ENCODE data around the gene ABCE1.
"Not testable (repeated sequence)": the region's sequence is repeated elsewhere in the genome, so short reads cannot be mapped to it uniquely, and the experiment has no call there.

Gene ABCE1

GRCh38 chr4:145131848-145132247, 33.7 kb downstream of the ABCE1 start:
- no peak for DNase-seq (ENCODE audit: low spot score)
- Mint-ChIP-seq H3K4me1 (ENCODE audit: low read depth) (peaks cover 75% of the 10 kb centered on the region), H3K4me3 (peak overlapping the region; percentile 65), H3K9me3 (peaks cover under 1% of the 10 kb centered on the region), H3K27me3 (ENCODE audit: low read depth) (no peaks in the 10 kb centered on the region), H3K27ac (peak overlapping the region; percentile 85), H3K36me3 (ENCODE audit: low read depth) (peaks cover 71% of the 10 kb centered on the region)

- peak; percentile 34 for DNase-seq (ENCODE audit: low spot score)
- H3K36me3 Mint-ChIP-seq (ENCODE audit: low read depth) = peaks cover 71% of the 10 kb centered on the region
- H3K27me3 Mint-ChIP-seq (ENCODE audit: low read depth) = no peaks in the 10 kb centered on the region
- H3K4me1 Mint-ChIP-seq (ENCODE audit: low read depth) = peaks cover 72% of the 10 kb centered on the region
- H3K4me3 Mint-ChIP-seq = peak overlapping the region; percentile 76
- H3K27ac Mint-ChIP-seq = peak overlapping the region; percentile 85
- H3K9me3 Mint-ChIP-seq = no peaks in the 10 kb centered on the region
Observed at GRCh38 chr4:145132511-145133098, 34.5 kb downstream of the ABCE1 start.

GRCh38 chr4:145136219-145136618, 38.1 kb downstream of the ABCE1 start:
- Mint-ChIP-seq H3K4me3 (peak overlapping the region; percentile 47), H3K36me3 (ENCODE audit: low read depth) (peaks cover 69% of the 10 kb centered on the region), H3K27ac (peak overlapping the region; percentile 80), H3K4me1 (ENCODE audit: low read depth) (peaks cover 55% of the 10 kb centered on the region)
- H3K9me3 Mint-ChIP-seq; H3K27me3 Mint-ChIP-seq (ENCODE audit: low read depth); DNase-seq (ENCODE audit: low spot score): not testable (repeated sequence)

- H3K27ac Mint-ChIP-seq = no peak overlapping the region
Observed at GRCh38 chr4:145148980-145149379, 50.9 kb downstream of the ABCE1 start.

GRCh38 chr4:145153181-145153903, 55.2 kb downstream of the ABCE1 start:
- peaks cover 57% of the 10 kb centered on the region for H3K36me3 Mint-ChIP-seq (ENCODE audit: low read depth)
- no peaks in the 10 kb centered on the region for H3K27me3 Mint-ChIP-seq (ENCODE audit: low read depth)
- H3K27ac Mint-ChIP-seq = no peak overlapping the region
- no peak for DNase-seq (ENCODE audit: low spot score)
- H3K4me1 Mint-ChIP-seq (ENCODE audit: low read depth) = peaks cover 12% of the 10 kb centered on the region
- H3K9me3 Mint-ChIP-seq = no peaks in the 10 kb centered on the region
- H3K4me3 Mint-ChIP-seq = no peak overlapping the region

More at GRCh38 chr4:145148980-145149379, 50.9 kb downstream of the ABCE1 start:
- Mint-ChIP-seq H3K36me3 (ENCODE audit: low read depth) (peaks cover 71% of the 10 kb centered on the region), H3K4me1 (ENCODE audit: low read depth) (peaks cover 8% of the 10 kb centered on the region), H3K9me3 (no peaks in the 10 kb centered on the region), H3K4me3 (no peak overlapping the region), H3K27me3 (ENCODE audit: low read depth) (no peaks in the 10 kb centered on the region)
- no peak for DNase-seq (ENCODE audit: low spot score)

GRCh38 chr4:145153904-145154298, 55.8 kb downstream of the ABCE1 start:
- H3K36me3 Mint-ChIP-seq (ENCODE audit: low read depth) = peaks cover 57% of the 10 kb centered on the region

GRCh38 chr4:145154573-145154972, 56.5 kb downstream of the ABCE1 start:
- H3K9me3 Mint-ChIP-seq = no peaks in the 10 kb centered on the region
- no peaks in the 10 kb centered on the region for H3K27me3 Mint-ChIP-seq (ENCODE audit: low read depth)
- peaks cover 15% of the 10 kb centered on the region for H3K4me1 Mint-ChIP-seq (ENCODE audit: low read depth)
- no peak for DNase-seq (ENCODE audit: low spot score)
- H3K4me3 Mint-ChIP-seq = no peak overlapping the region
- H3K36me3 Mint-ChIP-seq (ENCODE audit: low read depth) = peaks cover 56% of the 10 kb centered on the region
- H3K27ac Mint-ChIP-seq = no peak overlapping the region

More at GRCh38 chr4:145153904-145154298, 55.8 kb downstream of the ABCE1 start:
- Mint-ChIP-seq H3K27me3 (ENCODE audit: low read depth) (no peaks in the 10 kb centered on the region), H3K27ac (no peak overlapping the region), H3K4me3 (no peak overlapping the region), H3K9me3 (no peaks in the 10 kb centered on the region), H3K4me1 (ENCODE audit: low read depth) (peaks cover 12% of the 10 kb centered on the region)
- no peak for DNase-seq (ENCODE audit: low spot score)

GRCh38 chr4:145155268-145155870, 57.3 kb downstream of the ABCE1 start:
- Mint-ChIP-seq H3K9me3 (no peaks in the 10 kb centered on the region), H3K27ac (no peak overlapping the region), H3K4me1 (ENCODE audit: low read depth) (peaks cover 17% of the 10 kb centered on the region), H3K36me3 (ENCODE audit: low read depth) (peaks cover 51% of the 10 kb centered on the region), H3K27me3 (ENCODE audit: low read depth) (no peaks in the 10 kb centered on the region), H3K4me3 (no peak overlapping the region)
- DNase-seq (ENCODE audit: low spot score) = no peak

GRCh38 chr4:145156986-145157385, 58.9 kb downstream of the ABCE1 start:
- peak overlapping the region; percentile 21 for H3K27ac Mint-ChIP-seq
- peaks cover 19% of the 10 kb centered on the region for H3K4me1 Mint-ChIP-seq (ENCODE audit: low read depth)

GRCh38 chr4:145161549-145161948, 63.4 kb downstream of the ABCE1 start:
- no peak for DNase-seq (ENCODE audit: low spot score)
- H3K27me3 Mint-ChIP-seq (ENCODE audit: low read depth) = no peaks in the 10 kb centered on the region
- H3K36me3 Mint-ChIP-seq (ENCODE audit: low read depth) = peaks cover 39% of the 10 kb centered on the region
- no peak overlapping the region for H3K4me3 Mint-ChIP-seq
- H3K9me3 Mint-ChIP-seq = no peaks in the 10 kb centered on the region
- no peak overlapping the region for H3K27ac Mint-ChIP-seq
- peaks cover 10% of the 10 kb centered on the region for H3K4me1 Mint-ChIP-seq (ENCODE audit: low read depth)

More at GRCh38 chr4:145156986-145157385, 58.9 kb downstream of the ABCE1 start:
- H3K4me3 Mint-ChIP-seq = no peak overlapping the region
- DNase-seq (ENCODE audit: low spot score) = no peak
- H3K36me3 Mint-ChIP-seq (ENCODE audit: low read depth) = peaks cover 52% of the 10 kb centered on the region
- H3K9me3 Mint-ChIP-seq = no peaks in the 10 kb centered on the region
- no peaks in the 10 kb centered on the region for H3K27me3 Mint-ChIP-seq (ENCODE audit: low read depth)

GRCh38 chr4:145167887-145168286, 69.8 kb downstream of the ABCE1 start:
- Mint-ChIP-seq H3K4me1 (ENCODE audit: low read depth) (peaks cover 21% of the 10 kb centered on the region), H3K36me3 (ENCODE audit: low read depth) (peaks cover 43% of the 10 kb centered on the region), H3K9me3 (no peaks in the 10 kb centered on the region), H3K27ac (no peak overlapping the region), H3K4me3 (no peak overlapping the region), H3K27me3 (ENCODE audit: low read depth) (no peaks in the 10 kb centered on the region)
- DNase-seq (ENCODE audit: low spot score) = no peak

GRCh38 chr4:145168581-145169187, 70.6 kb downstream of the ABCE1 start:
- Mint-ChIP-seq H3K9me3 (no peaks in the 10 kb centered on the region), H3K4me3 (no peak overlapping the region), H3K4me1 (ENCODE audit: low read depth) (peaks cover 25% of the 10 kb centered on the region), H3K27me3 (ENCODE audit: low read depth) (no peaks in the 10 kb centered on the region), H3K36me3 (ENCODE audit: low read depth) (peaks cover 42% of the 10 kb centered on the region), H3K27ac (peak overlapping the region; percentile 60)
- no peak for DNase-seq (ENCODE audit: low spot score)

GRCh38 chr4:145170223-145170622, 72.1 kb downstream of the ABCE1 start:
- Mint-ChIP-seq H3K27me3 (ENCODE audit: low read depth) (no peaks in the 10 kb centered on the region), H3K9me3 (no peaks in the 10 kb centered on the region), H3K4me3 (no peak overlapping the region), H3K4me1 (ENCODE audit: low read depth) (peaks cover 36% of the 10 kb centered on the region), H3K36me3 (ENCODE audit: low read depth) (peaks cover 53% of the 10 kb centered on the region), H3K27ac (no peak overlapping the region)
- no peak for DNase-seq (ENCODE audit: low spot score)

- Mint-ChIP-seq H3K27ac (no peak overlapping the region), H3K4me1 (ENCODE audit: low read depth) (peaks cover 35% of the 10 kb centered on the region), H3K27me3 (ENCODE audit: low read depth) (no peaks in the 10 kb centered on the region), H3K36me3 (ENCODE audit: low read depth) (peaks cover 44% of the 10 kb centered on the region), H3K9me3 (no peaks in the 10 kb centered on the region), H3K4me3 (no peak overlapping the region)
- no peak for DNase-seq (ENCODE audit: low spot score)
Observed at GRCh38 chr4:145171911-145172310, 73.8 kb downstream of the ABCE1 start.

Data from T-helper 2 cell treated with Interferon-gamma antibody and Interleukin-4, amounts not matched to agents 5 μg/mL and 100 μg/mL, for 36 hours (primary cell).